ENCODE results near the gene ADM5.

DNA sequence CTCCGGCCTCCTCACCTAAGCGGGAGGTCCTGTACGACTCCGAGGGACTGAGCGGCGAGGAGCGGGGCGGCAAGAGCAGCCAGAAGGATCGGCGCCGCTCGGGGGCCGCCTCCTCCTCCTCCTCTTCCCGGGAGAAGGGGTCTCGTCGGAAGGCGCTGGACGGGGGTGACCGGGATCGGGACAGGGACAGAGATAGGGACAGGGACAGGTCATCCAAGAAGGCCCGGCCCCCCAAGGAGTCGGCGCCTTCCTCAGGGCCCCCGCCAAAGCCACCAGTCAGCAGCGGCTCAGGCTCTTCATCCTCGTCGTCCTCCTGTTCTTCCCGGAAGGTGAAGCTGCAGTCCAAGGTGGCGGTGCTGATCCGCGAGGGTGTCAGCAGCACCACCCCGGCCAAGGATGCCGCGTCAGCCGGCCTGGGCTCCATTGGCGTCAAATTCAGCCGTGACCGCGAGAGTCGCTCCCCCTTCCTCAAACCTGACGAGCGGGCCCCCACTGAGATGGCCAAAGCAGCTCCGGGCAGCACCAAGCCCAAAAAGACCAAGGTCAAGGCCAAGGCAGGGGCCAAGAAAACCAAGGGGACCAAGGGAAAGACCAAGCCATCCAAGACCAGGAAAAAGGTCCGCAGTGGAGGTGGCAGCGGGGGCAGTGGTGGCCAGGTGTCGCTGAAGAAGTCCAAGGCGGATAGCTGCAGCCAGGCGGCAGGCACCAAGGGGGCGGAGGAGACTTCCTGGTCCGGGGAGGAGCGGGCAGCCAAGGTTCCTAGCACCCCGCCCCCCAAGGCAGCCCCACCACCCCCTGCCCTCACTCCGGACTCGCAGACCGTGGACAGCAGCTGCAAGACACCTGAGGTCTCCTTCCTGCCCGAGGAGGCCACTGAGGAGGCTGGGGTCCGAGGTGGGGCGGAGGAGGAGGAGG is 36.6 kb upstream of the ADM5 start:
- TF ChIP-seq, protein P1, sequence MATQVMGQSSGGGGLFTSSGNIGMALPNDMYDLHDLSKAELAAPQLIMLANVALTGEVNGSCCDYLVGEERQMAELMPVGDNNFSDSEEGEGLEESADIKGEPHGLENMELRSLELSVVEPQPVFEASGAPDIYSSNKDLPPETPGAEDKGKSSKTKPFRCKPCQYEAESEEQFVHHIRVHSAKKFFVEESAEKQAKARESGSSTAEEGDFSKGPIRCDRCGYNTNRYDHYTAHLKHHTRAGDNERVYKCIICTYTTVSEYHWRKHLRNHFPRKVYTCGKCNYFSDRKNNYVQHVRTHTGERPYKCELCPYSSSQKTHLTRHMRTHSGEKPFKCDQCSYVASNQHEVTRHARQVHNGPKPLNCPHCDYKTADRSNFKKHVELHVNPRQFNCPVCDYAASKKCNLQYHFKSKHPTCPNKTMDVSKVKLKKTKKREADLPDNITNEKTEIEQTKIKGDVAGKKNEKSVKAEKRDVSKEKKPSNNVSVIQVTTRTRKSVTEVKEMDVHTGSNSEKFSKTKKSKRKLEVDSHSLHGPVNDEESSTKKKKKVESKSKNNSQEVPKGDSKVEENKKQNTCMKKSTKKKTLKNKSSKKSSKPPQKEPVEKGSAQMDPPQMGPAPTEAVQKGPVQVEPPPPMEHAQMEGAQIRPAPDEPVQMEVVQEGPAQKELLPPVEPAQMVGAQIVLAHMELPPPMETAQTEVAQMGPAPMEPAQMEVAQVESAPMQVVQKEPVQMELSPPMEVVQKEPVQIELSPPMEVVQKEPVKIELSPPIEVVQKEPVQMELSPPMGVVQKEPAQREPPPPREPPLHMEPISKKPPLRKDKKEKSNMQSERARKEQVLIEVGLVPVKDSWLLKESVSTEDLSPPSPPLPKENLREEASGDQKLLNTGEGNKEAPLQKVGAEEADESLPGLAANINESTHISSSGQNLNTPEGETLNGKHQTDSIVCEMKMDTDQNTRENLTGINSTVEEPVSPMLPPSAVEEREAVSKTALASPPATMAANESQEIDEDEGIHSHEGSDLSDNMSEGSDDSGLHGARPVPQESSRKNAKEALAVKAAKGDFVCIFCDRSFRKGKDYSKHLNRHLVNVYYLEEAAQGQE (IDR thresholded peaks at IDR 0.05; ENCODE audit: insufficient replicate concordance, low read depth): no peak
- TF ChIP-seq POLR2AphosphoS5 (IDR thresholded peaks at IDR 0.05; ENCODE audit: low read depth): no peak
- TF ChIP-seq, protein P2, sequence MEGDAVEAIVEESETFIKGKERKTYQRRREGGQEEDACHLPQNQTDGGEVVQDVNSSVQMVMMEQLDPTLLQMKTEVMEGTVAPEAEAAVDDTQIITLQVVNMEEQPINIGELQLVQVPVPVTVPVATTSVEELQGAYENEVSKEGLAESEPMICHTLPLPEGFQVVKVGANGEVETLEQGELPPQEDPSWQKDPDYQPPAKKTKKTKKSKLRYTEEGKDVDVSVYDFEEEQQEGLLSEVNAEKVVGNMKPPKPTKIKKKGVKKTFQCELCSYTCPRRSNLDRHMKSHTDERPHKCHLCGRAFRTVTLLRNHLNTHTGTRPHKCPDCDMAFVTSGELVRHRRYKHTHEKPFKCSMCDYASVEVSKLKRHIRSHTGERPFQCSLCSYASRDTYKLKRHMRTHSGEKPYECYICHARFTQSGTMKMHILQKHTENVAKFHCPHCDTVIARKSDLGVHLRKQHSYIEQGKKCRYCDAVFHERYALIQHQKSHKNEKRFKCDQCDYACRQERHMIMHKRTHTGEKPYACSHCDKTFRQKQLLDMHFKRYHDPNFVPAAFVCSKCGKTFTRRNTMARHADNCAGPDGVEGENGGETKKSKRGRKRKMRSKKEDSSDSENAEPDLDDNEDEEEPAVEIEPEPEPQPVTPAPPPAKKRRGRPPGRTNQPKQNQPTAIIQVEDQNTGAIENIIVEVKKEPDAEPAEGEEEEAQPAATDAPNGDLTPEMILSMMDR (IDR thresholded peaks at IDR 0.05; ENCODE audit: insufficient read depth, low read length): no peak
